HG02885 (cell line): ENCODE results near the gene FLG2.
"Not testable (repeated sequence)": the region's sequence is repeated elsewhere in the genome, so short reads cannot be mapped to it uniquely, and the experiment has no call there.

Source experiments
- ATAC-seq: cut with Tn5 transposase; IDR thresholded peaks from one replicate; pipeline ENCODE4 v1.9.1; 2021; ENCODE audit warnings: mild to moderate bottlenecking; ENCODE audit not compliant: unreplicated experiment, poor library complexity

The FLG2 gene

GRCh38 chr1:152313970-152314369, 45.8 kb downstream of the FLG2 start:
- ATAC-seq = no peak

GRCh38 chr1:152313319-152313801, 46.4 kb downstream of the FLG2 start:
- ATAC-seq = no peak

GRCh38 chr1:152312169-152312568, 47.6 kb downstream of the FLG2 start:
- ATAC-seq = not testable (repeated sequence)

GRCh38 chr1:152309955-152310354, 49.9 kb downstream of the FLG2 start:
- ATAC-seq = no peak

GRCh38 chr1:152309320-152309901, 50.4 kb downstream of the FLG2 start:
- not testable (repeated sequence) for ATAC-seq

- not testable (repeated sequence) for ATAC-seq
These were observed 51.0 kb downstream of the FLG2 start for GRCh38 chr1:152308758-152309157.

- not testable (repeated sequence) for ATAC-seq
These were observed 51.8 kb downstream of the FLG2 start for GRCh38 chr1:152307970-152308369.

DNA sequence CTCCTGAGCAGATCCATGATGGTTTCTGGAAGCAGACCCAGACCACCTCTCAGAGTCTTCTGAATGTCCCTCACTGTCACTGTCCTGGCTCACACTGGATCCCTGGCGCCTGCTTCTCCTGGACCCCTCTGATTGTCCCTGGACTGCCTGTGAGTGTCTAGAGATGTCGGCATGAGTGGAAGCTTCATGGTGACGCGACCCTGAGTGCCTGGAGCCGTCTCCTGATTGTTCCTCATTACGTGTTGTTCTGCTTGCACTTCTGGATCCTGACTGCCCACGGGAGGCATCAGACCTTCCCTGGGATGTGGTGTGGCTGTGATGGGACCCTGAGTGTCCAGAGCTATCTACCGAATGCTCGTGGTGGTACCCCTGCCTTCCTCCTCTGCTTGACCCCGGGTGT, 53.7 kb downstream of the FLG2 start:
- ATAC-seq = not testable (repeated sequence)

- not testable (repeated sequence) for ATAC-seq
These were observed 55.0 kb downstream of the FLG2 start for GRCh38 chr1:152304773-152305172.

DNA sequence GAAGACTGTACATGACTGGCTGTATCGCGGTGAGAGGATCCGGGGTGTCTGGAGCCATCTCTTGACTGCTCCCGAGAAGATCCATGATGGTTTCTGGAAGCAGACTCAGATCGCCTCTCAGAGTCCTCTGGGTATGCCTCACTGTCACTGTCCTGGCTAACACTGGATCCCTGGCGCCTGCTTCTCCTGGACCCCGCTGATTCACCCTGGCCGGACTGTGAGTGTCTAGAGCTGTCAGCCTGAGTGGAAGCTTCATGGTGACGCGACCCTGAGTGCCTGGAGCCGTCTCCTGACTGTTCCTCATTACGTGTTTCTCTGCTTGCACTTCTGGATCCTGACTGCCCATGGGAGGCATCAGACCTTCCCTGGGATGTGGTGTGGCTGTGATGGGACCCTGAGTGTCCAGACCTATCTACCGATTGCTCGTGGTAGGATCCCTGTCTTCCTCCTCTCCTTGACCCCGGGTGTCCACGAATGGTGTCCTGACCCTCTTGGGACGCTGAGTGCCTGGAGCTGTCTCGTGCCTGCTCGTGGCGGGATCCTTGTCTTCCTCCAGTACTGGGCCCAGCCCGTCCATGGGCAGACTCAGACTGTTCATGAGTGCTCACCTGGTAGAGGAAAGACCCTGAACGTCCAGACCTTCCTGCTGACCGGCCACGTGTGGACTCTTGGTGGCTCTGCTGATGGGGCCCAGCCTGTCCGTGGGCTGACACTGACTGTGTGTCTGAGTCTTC, 56.5 kb downstream of the FLG2 start:
- ATAC-seq = not testable (repeated sequence)
